GM19467 (cell line): ENCODE measurements around the gene RPN1.
"Not testable (repeated sequence)": the region's sequence is repeated elsewhere in the genome, so short reads cannot be mapped to it uniquely, and the experiment has no call there.

Source experiments
- ATAC-seq: cut with Tn5 transposase; IDR thresholded peaks from one replicate; pipeline ENCODE4 v1.9.1; 2021; ENCODE audit warnings: mild to moderate bottlenecking, moderate library complexity; ENCODE audit not compliant: unreplicated experiment

Gene RPN1

GRCh38 chr3:128613083-128613829, 37.4 kb downstream of the RPN1 start:
- ATAC-seq, result no peak

DNA sequence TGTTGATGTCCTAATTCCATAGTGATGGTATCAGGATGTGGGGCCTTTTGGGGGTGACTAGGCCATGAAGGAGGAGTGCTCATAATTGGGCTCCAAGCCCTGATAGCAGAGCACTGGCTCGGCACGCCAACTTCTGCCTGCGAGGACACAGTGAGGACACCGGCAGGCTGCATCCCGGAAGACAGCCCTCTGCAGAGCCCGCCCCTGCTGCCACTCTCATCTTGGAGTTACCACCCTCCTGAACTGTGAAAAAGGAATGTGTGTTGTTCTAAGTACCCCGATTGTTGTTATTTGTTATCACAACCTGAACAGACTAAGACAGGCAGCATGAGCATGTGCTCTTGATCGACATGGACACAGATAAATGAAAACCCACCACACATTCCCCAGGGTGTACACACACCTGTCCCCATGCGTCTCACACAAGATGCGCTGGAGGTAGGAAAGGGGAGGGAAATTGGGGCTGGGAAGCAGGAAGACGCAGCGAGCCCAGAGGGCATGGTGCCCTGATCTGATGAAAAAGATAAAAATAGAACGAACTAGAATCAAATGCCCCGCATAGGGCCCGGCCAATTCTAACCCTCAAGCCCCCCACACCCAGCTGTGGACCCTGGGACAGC, 40.1 kb downstream of the RPN1 start:
- ATAC-seq, result no peak

DNA sequence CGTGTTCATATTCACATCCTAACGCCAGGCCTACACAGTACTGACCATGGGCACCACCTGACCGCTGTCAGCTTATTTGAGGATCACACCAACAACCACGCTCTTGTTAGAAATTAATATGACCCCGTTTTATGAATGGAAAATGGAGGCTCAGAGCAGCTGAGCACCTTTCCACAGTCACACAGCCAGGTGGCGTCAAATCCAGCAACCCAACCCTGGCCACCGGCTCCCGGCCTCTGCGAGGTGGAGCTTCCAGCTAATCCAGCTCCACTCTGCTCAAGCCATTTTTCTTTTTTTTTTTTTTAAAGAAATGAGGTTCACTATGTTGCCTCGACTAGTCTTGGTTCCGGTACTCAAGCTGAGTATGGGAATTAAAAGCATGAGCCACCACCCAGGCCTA, 41.3 kb downstream of the RPN1 start:
- ATAC-seq, result no peak

DNA sequence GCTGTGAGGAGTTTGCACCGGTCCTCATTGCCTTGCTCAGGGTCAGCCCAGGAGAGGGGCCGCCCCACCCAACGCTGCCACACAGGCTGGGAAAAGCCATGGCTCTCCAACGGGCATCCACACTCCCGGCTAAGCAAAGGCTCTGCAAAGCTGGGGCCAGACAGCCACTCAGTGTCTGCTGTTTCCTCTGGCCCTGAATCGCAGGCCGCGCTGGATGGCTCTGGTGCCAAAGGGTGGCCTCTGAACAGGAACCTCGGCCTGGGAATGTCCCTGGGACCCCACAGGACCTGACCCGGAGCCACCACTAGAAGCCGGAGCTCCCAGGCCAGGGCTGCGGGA, 42.9 kb downstream of the RPN1 start:
- ATAC-seq, result no peak

DNA sequence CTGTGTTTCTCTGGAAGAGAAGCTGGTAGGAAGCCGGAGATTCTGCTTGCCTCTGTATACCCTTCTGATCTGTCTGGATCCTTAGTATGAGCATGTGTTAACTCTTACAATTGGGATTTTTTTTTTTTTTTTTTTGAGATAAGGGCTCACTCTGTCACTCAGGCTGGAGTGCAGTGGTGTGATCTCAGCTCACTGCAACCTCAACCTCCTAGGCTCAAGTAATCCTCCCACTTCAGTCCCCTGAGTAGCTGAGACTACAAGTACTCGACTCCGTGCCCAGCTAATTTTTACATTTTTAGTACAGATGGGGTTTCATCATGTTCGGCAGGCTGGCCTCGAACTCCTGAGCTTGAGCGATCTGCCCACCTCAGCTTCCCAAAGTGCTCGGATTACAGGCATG, 44.5 kb downstream of the RPN1 start:
- ATAC-seq, result no peak

DNA sequence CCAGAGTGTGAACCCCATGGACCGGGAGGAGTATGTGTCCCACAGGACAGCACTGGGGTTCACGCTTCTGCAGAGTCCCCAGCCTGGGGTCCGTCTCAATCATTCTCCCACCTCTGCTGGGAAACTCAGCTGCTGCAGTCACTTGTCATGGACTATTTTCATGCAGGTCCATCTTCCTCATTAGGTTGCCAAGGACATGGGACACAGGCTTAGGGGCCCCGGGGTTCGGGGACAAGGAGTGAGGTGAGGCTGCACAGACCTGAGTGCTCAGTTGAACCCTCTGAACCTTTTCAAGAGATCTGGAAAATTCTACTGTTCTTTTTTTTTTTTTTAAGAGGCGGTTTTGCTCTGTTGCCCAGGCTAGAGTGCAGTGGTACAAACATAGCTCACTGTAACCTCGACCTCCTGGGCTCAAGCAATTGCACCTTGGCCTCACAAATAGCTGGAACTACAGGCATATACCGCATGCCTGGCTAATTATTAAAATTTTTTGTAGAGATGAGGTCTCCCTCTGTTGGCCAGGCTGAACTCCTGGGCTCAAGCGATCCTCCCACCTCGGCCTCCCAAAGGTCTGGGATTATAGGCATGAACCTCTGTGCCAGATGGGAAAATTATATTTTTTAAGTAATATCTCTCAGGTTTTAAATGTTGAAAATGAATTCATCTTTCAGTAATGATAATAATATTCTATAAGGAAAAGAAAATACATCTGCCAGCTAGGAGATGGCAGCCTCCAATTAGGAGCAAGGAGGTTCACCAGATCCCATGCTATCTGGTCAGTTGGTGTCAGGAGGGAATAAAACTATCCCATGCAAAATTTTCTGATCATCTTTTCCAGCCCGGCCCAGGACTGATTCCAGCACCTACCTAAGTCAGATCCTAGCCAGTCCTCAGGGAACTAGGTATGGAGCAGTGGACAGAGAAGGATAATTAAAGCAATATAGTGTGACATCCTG, 45.2 kb downstream of the RPN1 start:
- no peak for ATAC-seq

- ATAC-seq, result no peak
Measured at GRCh38 chr3:128603811-128604775, 46.5 kb downstream of the RPN1 start.

GRCh38 chr3:128603313-128603712, 47.3 kb downstream of the RPN1 start:
- no peak for ATAC-seq

GRCh38 chr3:128598884-128599664, 51.5 kb downstream of the RPN1 start:
- ATAC-seq, result no peak

- ATAC-seq, result no peak
Measured at GRCh38 chr3:128597900-128598299, 52.7 kb downstream of the RPN1 start.

GRCh38 chr3:128592864-128593263, 57.8 kb downstream of the RPN1 start:
- ATAC-seq, result no peak

GRCh38 chr3:128591738-128592426, 58.7 kb downstream of the RPN1 start:
- no peak for ATAC-seq

GRCh38 chr3:128590948-128591347, 59.7 kb downstream of the RPN1 start:
- no peak for ATAC-seq

DNA sequence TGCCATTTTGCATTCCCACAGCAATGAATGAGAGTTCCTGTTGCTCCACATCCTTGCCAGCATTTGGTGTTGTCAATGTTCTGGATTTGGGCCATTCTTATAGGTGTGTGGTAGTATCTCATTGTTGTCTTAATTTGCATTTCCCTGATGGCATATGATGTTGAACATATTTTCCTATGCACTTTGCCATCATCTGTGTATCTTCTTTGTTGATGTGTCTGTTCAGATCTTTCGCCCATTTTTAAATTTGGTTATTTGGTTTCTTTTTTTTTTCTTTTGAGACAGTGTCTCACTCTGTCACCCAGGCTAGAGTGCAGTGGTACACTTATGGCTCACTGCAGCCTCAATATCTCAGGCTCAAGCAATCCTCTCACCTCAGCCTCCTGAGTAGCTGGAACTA, 60.6 kb downstream of the RPN1 start:
- ATAC-seq, result not testable (repeated sequence)

DNA sequence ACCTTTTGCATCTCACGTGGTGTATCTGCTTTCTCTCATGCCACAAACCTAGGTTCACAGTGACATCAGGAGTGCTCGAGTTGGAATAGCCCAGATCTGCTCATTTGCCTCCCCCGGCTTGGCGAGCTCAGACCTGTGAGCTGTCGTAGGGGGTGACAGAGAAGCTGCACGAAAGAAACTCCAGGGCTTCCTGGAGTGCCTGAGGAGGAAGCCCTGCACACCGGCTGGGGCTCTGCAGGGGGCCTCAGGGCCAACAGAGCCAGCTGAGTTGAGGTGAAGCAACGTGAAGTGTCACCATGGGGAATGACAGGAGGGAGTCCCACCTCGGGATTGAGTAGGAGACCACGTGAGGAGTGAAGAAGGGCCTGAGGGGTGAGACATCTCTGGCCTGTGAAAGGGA, 62.5 kb downstream of the RPN1 start:
- no peak for ATAC-seq

- ATAC-seq, result no peak
Measured at GRCh38 chr3:128587391-128587790, 63.2 kb downstream of the RPN1 start.

- not testable (repeated sequence) for ATAC-seq
Measured at GRCh38 chr3:128586932-128587331, 63.7 kb downstream of the RPN1 start.

DNA sequence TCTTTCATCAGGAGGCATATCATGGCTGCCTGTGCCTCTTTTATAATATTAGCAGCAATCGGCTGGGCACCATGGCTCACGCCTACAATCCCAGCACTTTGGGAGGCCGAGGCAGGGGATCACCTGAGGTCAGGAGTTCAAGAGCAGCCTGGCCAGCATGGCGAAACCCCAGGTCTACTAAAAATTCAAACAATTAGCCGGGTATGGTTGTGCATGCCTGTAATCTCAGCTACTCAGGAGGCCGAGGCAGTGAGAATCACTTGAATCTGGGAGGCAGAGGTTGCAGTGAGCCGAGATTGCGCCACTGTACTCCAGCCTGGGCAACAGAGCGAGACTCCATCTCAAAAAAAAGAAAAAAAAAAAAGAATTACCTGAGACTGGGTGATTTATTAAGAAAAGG, 64.2 kb downstream of the RPN1 start:
- not testable (repeated sequence) for ATAC-seq

DNA sequence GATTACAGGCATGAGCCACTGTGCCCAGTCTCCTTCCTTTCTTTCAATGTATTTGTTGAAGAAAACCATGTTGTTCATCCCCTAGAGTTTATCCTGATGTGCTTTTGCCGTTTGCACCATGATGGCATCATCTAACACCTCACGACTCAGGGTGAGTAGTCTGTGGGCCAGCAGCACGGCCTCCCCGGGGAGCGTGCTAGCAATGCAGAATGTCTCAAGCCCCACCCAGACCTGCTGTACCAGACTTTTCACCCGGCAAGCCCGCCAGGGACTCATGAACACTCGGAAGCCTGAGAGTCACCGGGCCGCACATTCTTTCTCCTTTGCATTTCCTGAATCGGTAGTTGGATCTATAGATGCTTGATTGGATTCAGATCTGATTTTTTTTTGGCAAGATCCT, 64.6 kb downstream of the RPN1 start:
- ATAC-seq, result no peak
